GM21528 (cell line): ENCODE results near the gene ESYT3.

ENCODE experiments used
- ATAC-seq: cut with Tn5 transposase; IDR thresholded peaks from one replicate; pipeline ENCODE4 v1.9.1; 2021; ENCODE audit warnings: mild to moderate bottlenecking, moderate library complexity; ENCODE audit not compliant: unreplicated experiment, low FRiP score

Gene ESYT3

DNA sequence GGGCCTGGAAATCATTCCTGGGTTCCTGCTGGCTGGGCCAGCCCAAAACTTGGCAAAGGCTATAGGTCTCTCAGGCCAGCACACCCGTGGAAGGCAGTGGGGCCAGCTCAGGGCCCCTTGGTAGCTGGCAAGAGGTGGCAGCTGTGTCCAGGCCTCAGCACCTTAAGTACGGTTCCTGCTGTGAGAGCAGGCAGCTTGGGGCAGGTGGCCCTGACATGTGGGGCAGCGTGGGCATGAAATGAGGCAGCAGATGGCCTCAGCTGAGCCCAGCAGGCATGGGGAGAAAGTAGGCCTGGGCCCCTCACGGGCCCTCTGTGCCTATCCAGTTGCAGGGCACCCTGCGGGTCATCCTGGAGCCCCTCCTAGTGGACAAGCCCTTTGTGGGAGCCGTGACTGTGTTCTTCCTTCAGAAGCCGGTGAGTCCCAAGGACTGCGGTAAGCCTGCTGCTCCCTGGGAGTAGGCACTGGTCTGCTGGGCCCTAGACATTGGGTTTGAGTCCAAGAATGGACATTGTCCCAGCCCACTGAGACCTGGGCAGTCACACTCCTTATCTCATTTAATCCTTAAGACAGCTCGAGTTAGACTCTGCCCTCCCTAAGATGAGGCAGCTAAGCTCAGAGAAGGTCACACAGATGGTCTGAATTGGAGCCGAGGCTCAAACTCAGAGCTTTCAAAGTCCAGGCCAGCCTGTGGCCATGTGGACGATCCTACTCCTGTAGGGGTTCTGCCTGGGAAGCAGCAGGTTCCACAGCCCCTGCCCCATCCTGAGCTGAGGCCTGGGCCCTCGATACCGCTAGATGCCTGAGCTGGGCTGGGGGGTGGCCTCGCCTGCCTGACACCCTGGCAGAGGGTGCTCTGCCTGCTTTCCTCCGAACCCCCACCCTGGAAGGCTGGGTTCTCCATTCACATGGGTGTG, 25.5 kb downstream of the ESYT3 start:
- ATAC-seq, result no peak

GRCh38 chr3:138460536-138461205, 26.3 kb downstream of the ESYT3 start:
- no peak for ATAC-seq

GRCh38 chr3:138461246-138461645, 26.8 kb downstream of the ESYT3 start:
- no peak for ATAC-seq

- ATAC-seq, result no peak
Measured at GRCh38 chr3:138461896-138462295, 27.5 kb downstream of the ESYT3 start.

GRCh38 chr3:138463724-138464490, 29.5 kb downstream of the ESYT3 start:
- no peak for ATAC-seq

- ATAC-seq, result no peak
Measured at GRCh38 chr3:138464491-138464860, 30.1 kb downstream of the ESYT3 start.

- no peak for ATAC-seq
Measured at GRCh38 chr3:138465451-138465850, 31.0 kb downstream of the ESYT3 start.

GRCh38 chr3:138465925-138466324, 31.5 kb downstream of the ESYT3 start:
- ATAC-seq, result no peak

- ATAC-seq, result no peak
Measured at GRCh38 chr3:138467931-138468330, 33.5 kb downstream of the ESYT3 start.

GRCh38 chr3:138468451-138468850, 34.0 kb downstream of the ESYT3 start:
- ATAC-seq, result no peak

GRCh38 chr3:138468886-138469285, 34.5 kb downstream of the ESYT3 start:
- no peak for ATAC-seq

- no peak for ATAC-seq
Measured at GRCh38 chr3:138469874-138470273, 35.5 kb downstream of the ESYT3 start.

GRCh38 chr3:138470687-138471086, 36.3 kb downstream of the ESYT3 start:
- no peak for ATAC-seq

GRCh38 chr3:138471481-138471880, 37.1 kb downstream of the ESYT3 start:
- no peak for ATAC-seq

DNA sequence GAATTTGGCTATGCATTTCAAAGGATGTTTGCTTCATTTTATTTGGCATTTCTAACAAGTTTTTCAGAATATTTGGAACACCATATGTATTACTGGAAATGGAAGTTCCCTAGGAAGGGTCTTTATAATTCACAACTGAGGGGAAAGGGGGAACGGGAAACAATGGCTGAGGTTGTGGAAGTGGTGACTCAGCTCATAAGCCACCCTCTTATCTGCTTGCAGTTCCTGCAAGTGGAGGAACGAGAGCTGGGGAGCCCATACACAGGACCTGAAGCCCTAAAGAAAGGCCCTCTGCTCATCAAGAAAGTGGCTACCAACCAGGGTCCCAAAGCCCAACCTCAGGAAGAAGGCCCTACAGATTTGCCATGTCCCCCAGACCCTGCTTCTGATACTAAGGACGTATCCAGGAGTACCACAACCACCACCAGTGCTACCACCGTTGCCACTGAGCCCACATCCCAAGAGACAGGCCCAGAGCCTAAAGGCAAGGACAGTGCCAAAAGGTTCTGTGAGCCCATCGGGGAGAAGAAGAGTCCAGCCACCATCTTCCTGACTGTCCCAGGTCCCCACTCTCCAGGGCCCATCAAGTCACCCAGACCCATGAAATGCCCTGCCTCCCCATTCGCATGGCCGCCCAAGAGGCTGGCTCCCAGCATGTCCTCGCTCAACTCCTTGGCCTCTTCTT, 37.9 kb downstream of the ESYT3 start:
- ATAC-seq, result no peak

DNA sequence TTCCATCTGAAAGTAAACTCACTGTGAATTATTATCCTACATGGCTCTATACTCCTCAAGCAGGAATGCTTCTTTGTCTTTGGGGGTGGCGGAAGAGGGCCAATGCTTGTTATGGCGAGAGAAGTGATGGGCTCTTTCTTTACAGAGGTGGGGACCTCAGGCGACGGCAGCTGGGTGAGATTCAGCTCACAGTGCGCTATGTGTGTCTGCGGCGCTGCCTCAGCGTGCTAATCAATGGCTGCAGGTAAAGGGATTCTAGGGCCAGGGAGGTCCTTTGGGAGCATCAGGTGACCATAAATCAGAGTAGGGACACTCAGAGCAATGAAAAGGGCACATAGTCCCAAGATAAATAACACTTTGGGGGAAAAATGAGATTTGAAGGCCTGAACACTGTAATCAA, 39.0 kb downstream of the ESYT3 start:
- no peak for ATAC-seq

DNA sequence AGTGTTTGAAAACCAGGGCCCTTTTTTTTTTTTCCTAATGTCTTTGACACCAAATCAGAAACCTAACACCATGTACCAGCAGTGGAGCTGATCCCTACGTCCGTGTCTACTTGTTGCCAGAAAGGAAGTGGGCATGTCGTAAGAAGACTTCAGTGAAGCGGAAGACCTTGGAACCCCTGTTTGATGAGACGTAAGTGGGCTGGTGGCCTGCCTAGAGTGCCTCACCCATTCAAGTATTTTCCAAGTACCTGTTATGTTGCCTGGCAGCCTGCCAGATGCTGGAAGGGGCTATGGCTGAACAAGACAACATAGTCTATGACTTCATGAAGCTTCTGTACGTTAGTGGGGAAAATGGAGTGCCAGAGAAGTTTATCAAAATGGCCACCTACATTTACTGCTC, 39.7 kb downstream of the ESYT3 start:
- ATAC-seq, result no peak

DNA sequence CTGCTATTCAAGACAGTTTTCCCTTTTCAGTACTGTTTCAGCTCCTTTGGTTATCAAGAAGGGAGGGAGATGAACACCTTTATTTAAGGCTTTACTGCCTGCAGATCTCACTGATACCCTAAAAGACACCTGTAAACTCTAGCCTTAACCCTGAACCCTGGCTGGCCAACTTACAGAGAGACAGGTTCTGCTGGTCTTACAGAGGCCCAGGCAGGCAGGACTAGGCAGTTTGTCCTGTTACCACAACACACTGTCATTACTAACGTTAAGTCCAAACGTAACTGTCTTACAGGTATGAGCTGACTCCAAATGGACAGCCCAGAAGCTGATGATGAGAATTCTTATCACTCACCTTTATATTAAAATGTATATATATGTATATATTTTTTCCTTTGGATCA, 42.1 kb downstream of the ESYT3 start:
- ATAC-seq, result no peak

DNA sequence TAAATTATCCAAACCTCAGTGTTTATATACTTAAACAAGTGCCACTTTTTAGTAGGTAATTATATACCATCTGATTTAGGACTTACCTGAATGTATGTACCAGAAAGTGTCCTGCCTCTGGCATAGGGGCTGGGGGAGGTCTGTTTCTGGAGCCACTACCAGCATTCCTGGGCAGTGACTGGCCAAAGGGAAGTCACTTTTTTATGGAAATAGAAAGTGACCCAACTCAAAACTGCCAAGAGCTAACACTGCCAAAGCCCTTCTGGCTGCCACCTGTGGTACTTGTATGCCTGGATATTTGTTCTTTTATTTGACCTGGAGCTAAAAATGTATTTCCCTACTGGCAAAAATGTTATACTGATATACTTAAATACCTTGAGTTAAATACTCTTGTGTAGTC, 42.7 kb downstream of the ESYT3 start:
- ATAC-seq, result no peak

DNA sequence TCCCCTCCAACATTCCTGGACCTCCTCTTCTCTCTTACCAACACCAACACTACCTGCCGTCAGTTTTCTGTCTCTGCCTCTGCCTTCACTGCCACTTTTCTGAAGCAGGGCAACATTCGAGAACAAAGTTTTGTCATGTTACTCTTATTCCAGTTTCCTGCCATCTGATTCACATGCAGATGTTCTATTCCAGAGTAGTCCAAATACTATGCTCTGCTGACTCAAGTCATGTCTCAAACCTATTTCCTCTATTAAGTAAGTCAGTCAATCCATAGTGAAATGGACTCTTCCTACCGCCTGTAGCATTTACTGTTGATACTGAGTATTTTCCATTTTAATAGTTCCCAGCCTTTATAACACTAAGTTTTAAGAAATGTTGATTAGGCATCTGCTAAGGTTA, 43.4 kb downstream of the ESYT3 start:
- no peak for ATAC-seq

DNA sequence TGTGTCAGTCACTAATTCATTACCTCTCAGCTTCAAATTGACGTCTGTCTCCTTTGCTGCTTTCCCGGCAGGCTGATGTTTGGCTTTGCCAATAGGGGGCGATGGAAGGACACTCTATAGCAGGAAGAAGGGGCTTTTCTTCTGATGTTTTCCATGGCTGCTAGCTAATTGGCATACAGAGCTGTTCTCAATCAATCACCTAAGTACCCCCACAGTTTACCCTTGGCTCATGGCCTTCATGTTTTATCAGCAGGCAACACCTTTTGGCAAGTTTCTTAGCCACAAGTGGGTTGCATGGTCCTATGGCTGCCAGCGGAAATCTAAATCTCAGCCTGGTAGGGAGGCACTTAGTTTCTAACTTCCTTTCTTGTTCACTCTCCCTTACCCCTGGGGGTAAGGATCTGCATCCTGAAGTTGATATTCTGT, 45.0 kb downstream of the ESYT3 start:
- ATAC-seq, result no peak
